SK-N-SH treated with all-trans-retinoic acid at 6 μM for 48 hours (cell line): Measurements from ENCODE around the gene AFG1L.

Source experiments
- ATAC-seq: fragments of 200-7000 bp; cut with Tn5 transposase; 3 replicates; pipeline ENCODE4 v1.9.1; 2020; ENCODE audit warnings: mild to moderate bottlenecking, moderate library complexity
- ARNTL ChIP-seq: fragments of 450-650 bp; formaldehyde crosslinking; IDR thresholded peaks from 2 replicates; pipeline ENCODE4 v1.5.0; 2020; ENCODE audit warnings: low read depth, mild to moderate bottlenecking, moderate library complexity, borderline replicate concordance
- BACH2 ChIP-seq: fragments of 250-450 bp; sonication (Bioruptor Pico); IDR thresholded peaks from 2 replicates; pipeline ENCODE4 v1.9.0; 2021; ENCODE audit warnings: mild to moderate bottlenecking, borderline replicate concordance
- CREB5 ChIP-seq: fragments of 250-450 bp; sonication (Bioruptor Pico); IDR thresholded peaks from 2 replicates; pipeline ENCODE4 v1.5.1; 2020; ENCODE audit warnings: low read depth, mild to moderate bottlenecking, moderate library complexity
- CSDC2 ChIP-seq: fragments of 250-450 bp; sonication (Bioruptor Pico); IDR thresholded peaks from 2 replicates; pipeline ENCODE4 v1.5.0; 2020; ENCODE audit warnings: mild to moderate bottlenecking, moderate library complexity
- CSRNP3 ChIP-seq: fragments of 250-450 bp; sonication (Bioruptor Pico); IDR thresholded peaks from 2 replicates; pipeline ENCODE4 v1.5.1; 2021; ENCODE audit warnings: mild to moderate bottlenecking, moderate library complexity
- ESRRG ChIP-seq: fragments of 250-450 bp; sonication (Bioruptor Pico); IDR thresholded peaks from 2 replicates; pipeline ENCODE4 v1.6.1; 2021; ENCODE audit warnings: mild to moderate bottlenecking
- GLIS3 ChIP-seq: fragments of 250-450 bp; sonication (Bioruptor Pico); IDR thresholded peaks from 2 replicates; pipeline ENCODE4 v1.5.0; 2020; ENCODE audit warnings: mild to moderate bottlenecking, moderate library complexity
- ISL1 ChIP-seq: fragments of 250-450 bp; sonication (Bioruptor Pico); IDR thresholded peaks from 2 replicates; pipeline ENCODE4 v2.1.2; 2022; ENCODE audit warnings: mild to moderate bottlenecking, moderate library complexity
- PATZ1 ChIP-seq: fragments of 250-450 bp; sonication (Bioruptor Pico); IDR thresholded peaks from 2 replicates; pipeline ENCODE4 v1.8.0; 2020; ENCODE audit warnings: mild to moderate bottlenecking, moderate library complexity, borderline replicate concordance
- POU6F1 ChIP-seq: fragments of 250-450 bp; sonication (Bioruptor Pico); IDR thresholded peaks from 2 replicates; pipeline ENCODE4 v1.8.0; 2021; ENCODE audit warnings: low read depth, mild to moderate bottlenecking, moderate library complexity, borderline replicate concordance
- PPARA ChIP-seq: fragments of 250-450 bp; sonication (Bioruptor Pico); IDR thresholded peaks from 2 replicates; pipeline ENCODE4 v1.5.0; 2020; ENCODE audit warnings: mild to moderate bottlenecking, borderline replicate concordance
- SNAI2 ChIP-seq: fragments of 250-450 bp; sonication (Bioruptor Pico); IDR thresholded peaks from 2 replicates; pipeline ENCODE4 v1.5.0; 2020; ENCODE audit warnings: mild to moderate bottlenecking, moderate library complexity
- TCF4 ChIP-seq: fragments of 250-450 bp; sonication (Bioruptor Pico); IDR thresholded peaks from 2 replicates; pipeline ENCODE4 v1.8.0; 2021; ENCODE audit warnings: mild to moderate bottlenecking, moderate library complexity, borderline replicate concordance
- TOX ChIP-seq: fragments of 250-450 bp; sonication (Bioruptor Pico); IDR thresholded peaks from 2 replicates; pipeline ENCODE4 v1.8.0; 2021; ENCODE audit warnings: mild to moderate bottlenecking, moderate library complexity, borderline replicate concordance
- TSHZ2 ChIP-seq: fragments of 250-450 bp; sonication (Bioruptor Pico); IDR thresholded peaks from 2 replicates; pipeline ENCODE4 v1.5.0; 2020; ENCODE audit warnings: mild to moderate bottlenecking, moderate library complexity
- ZFP3 ChIP-seq: fragments of 250-450 bp; sonication (Bioruptor Pico); IDR thresholded peaks from 2 replicates; pipeline ENCODE4 v1.5.0; 2020; ENCODE audit warnings: mild to moderate bottlenecking, moderate library complexity
- ZFP30 ChIP-seq: fragments of 450-650 bp; formaldehyde crosslinking; IDR thresholded peaks from 2 replicates; pipeline ENCODE4 v1.5.0; 2022; ENCODE audit warnings: mild to moderate bottlenecking, moderate library complexity
- ZNF565 ChIP-seq: fragments of 450-650 bp; formaldehyde crosslinking; conservative IDR thresholded peaks from 2 replicates; pipeline ENCODE4 v1.5.0; 2020; ENCODE audit warnings: low read depth, mild to moderate bottlenecking, moderate library complexity
- ZNF70 ChIP-seq: fragments of 450-650 bp; formaldehyde crosslinking; IDR thresholded peaks from 2 replicates; pipeline ENCODE4 v1.5.0; 2020; ENCODE audit warnings: mild to moderate bottlenecking, moderate library complexity
- ZNF8 ChIP-seq: fragments of 450-650 bp; formaldehyde crosslinking; IDR thresholded peaks from 2 replicates; pipeline ENCODE4 v1.5.0; 2020; ENCODE audit warnings: mild to moderate bottlenecking, moderate library complexity

Gene AFG1L

GRCh38 chr6:108565091-108565766 is 270.4 kb downstream of the AFG1L start:
- TF ChIP-seq TCF4 (no peak), ARNTL (no peak), CSDC2 (CRISPR knock-in tag) (no peak), ZNF70 (CRISPR knock-in tag) (no peak), CREB5 (CRISPR knock-in tag) (no peak)
- no peak for ATAC-seq

- ATAC-seq: 0 out of 3 replicates have a peak, but pooled peaks have one; percentile 2
- no peak for TF ChIP-seq ISL1 (CRISPR knock-in tag)
- no peak for TF ChIP-seq ZNF565
- no peak for TF ChIP-seq POU6F1
- no peak for TF ChIP-seq ZFP3 (CRISPR knock-in tag)
- TF ChIP-seq GLIS3 (CRISPR knock-in tag): no peak
- no peak for TF ChIP-seq CREB5 (CRISPR knock-in tag)
- TF ChIP-seq SNAI2: no peak
- no peak for TF ChIP-seq ZFP30 (CRISPR knock-in tag)
- TF ChIP-seq ZNF70 (CRISPR knock-in tag): no peak
- TF ChIP-seq PPARA (CRISPR knock-in tag): no peak
- no peak for TF ChIP-seq TSHZ2
- TF ChIP-seq BACH2 (CRISPR knock-in tag): no peak
- TF ChIP-seq TOX (CRISPR knock-in tag): no peak
- no peak for TF ChIP-seq CSDC2 (CRISPR knock-in tag)
- TF ChIP-seq, all 23 proteins: peak for 0
Observed at GRCh38 chr6:108565893-108566292, 271.0 kb downstream of the AFG1L start.

GRCh38 chr6:108566406-108566805 is 271.6 kb downstream of the AFG1L start:
- TF ChIP-seq ZNF565 (no peak), POU6F1 (no peak), ZNF8 (CRISPR knock-in tag) (no peak), CSRNP3 (CRISPR knock-in tag) (no peak), ZNF70 (CRISPR knock-in tag) (no peak), GLIS3 (CRISPR knock-in tag) (no peak), CSDC2 (CRISPR knock-in tag) (no peak), TSHZ2 (no peak), ESRRG (CRISPR knock-in tag) (no peak), ZFP3 (CRISPR knock-in tag) (no peak), PATZ1 (CRISPR knock-in tag) (no peak), ISL1 (CRISPR knock-in tag) (no peak), ARNTL (no peak), TOX (CRISPR knock-in tag) (no peak)
- ATAC-seq: no peak
